H1 (cell line): Measurements from ENCODE around the gene NPY2R. TPM values are rescaled to one million over a fixed set of nuclear protein-coding genes. Genes with fewer than 3 reads are reported as not detected.

ENCODE experiments used
- CTCF ChIA-PET: fragments of 300-600 bp; sonication (Branson Sonifier 250); formaldehyde crosslinking; loops from one replicate; lab custom pipeline; 2021; ENCODE audit not compliant: partially characterized antibody; lab: Charles Lee
- POLR2A ChIA-PET: fragments of 300-600 bp; sonication (Branson Sonifier 250); formaldehyde crosslinking; loops from one replicate; lab custom pipeline; 2021; ENCODE audit warnings: inconsistent platforms; ENCODE audit not compliant: partially characterized antibody; lab: Charles Lee
- DNase-seq, 2 experiments: peaks; one replicate each; pipeline versions ENCODE4 v3.0.0 to v3.0.0-alpha.2; 2010 to 2022; ENCODE audit warnings: low spot score in 2 of 2, low read depth in 1 of 2, mixed read lengths in 1 of 2
- FAIRE-seq: peaks from 2 replicates; lab custom pipeline; 2011; peaks lifted over from hg19 to GRCh38; lab: Jason Lieb, UNC
- H2AFZ ChIP-seq: 2 replicates; pipeline ENCODE4 v1.8.1; 2012; ENCODE audit warnings: low read length, inconsistent platforms
- H2AK5ac ChIP-seq: 2 replicates; pipeline ENCODE4 v1.6.1; 2013; ENCODE audit warnings: low read depth, low read length
- H2BK120ac ChIP-seq: replicated peaks from 2 replicates; pipeline ENCODE3; 2013; ENCODE audit warnings: low read depth, low read length, inconsistent platforms
- H2BK12ac ChIP-seq: 2 replicates; pipeline ENCODE4 v1.6.1; 2013; ENCODE audit warnings: low read depth, low read length
- H2BK15ac ChIP-seq: 2 replicates; pipeline ENCODE4 v1.6.1; 2013; ENCODE audit warnings: low read length
- H2BK20ac ChIP-seq: 2 replicates; pipeline ENCODE4 v1.6.1; 2013; ENCODE audit warnings: low read length
- H2BK5ac ChIP-seq: 2 replicates; pipeline ENCODE4 v1.6.1; 2013; ENCODE audit warnings: low read depth, low read length
- H3K14ac ChIP-seq: 2 replicates; pipeline ENCODE4 v1.6.1; 2013; ENCODE audit warnings: inconsistent platforms; ENCODE audit not compliant: insufficient read length
- H3K18ac ChIP-seq: 2 replicates; pipeline ENCODE4 v1.6.1; 2013; ENCODE audit warnings: low read length; ENCODE audit errors: extremely low read depth
- H3K23ac ChIP-seq: 2 replicates; pipeline ENCODE4 v1.6.1; 2013; ENCODE audit warnings: inconsistent platforms; ENCODE audit not compliant: insufficient read length
- H3K23me2 ChIP-seq: 2 replicates; pipeline ENCODE4 v1.6.1; 2013; ENCODE audit warnings: low read depth, low read length
- H3K27ac ChIP-seq: 2 replicates; pipeline ENCODE4 v1.6.1; 2011; ENCODE audit warnings: low read depth, low read length, inconsistent platforms
- H3K27me3 ChIP-seq, 4 experiments: replicated peaks in 1 of 4; 1 replicate in 1 of 4; 2 replicates in 3 of 4; pipeline versions ENCODE4 v1.6.1 to v1.8.1; 2011 to 2013; ENCODE audit warnings: low read length in 3 of 4, mild to moderate bottlenecking in 3 of 4, inconsistent platforms in 2 of 4, mixed read lengths in 2 of 4, moderate library complexity in 1 of 4; ENCODE audit not compliant: control insufficient read depth in 3 of 4, insufficient read depth in 3 of 4; ENCODE audit errors: extremely low read depth in 1 of 4
- H3K36me3 ChIP-seq, 4 experiments: 2 replicates each; pipeline versions ENCODE4 v1.6.1 to v1.8.1; 2011 to 2013; ENCODE audit warnings: mild to moderate bottlenecking in 4 of 4, low read length in 3 of 4, moderate library complexity in 2 of 4, control low read depth in 1 of 4, inconsistent platforms in 1 of 4; ENCODE audit not compliant: insufficient read depth in 4 of 4, control insufficient read depth in 2 of 4
- H3K4ac ChIP-seq: replicated peaks from 2 replicates; pipeline ENCODE3; 2013; ENCODE audit warnings: low read length, low read depth, mixed read lengths, inconsistent platforms; ENCODE audit not compliant: insufficient read length
- H3K4me1 ChIP-seq, 4 experiments: replicated peaks in 1 of 4; 1 replicate in 1 of 4; 2 replicates in 3 of 4; pipeline versions ENCODE4 v1.6.1 to v1.8.1; 2011 to 2013; ENCODE audit warnings: low read length in 3 of 4, inconsistent platforms in 2 of 4, mixed read lengths in 1 of 4; ENCODE audit not compliant: insufficient read depth in 4 of 4, control insufficient read depth in 3 of 4
- H3K4me2 ChIP-seq, 2 experiments: 2 replicates each; pipeline versions ENCODE4 v1.6.1 to v1.8.1; 2011 to 2013; ENCODE audit warnings: low read depth in 2 of 2, low read length in 2 of 2, control low read depth in 1 of 2, inconsistent platforms in 1 of 2, mild to moderate bottlenecking in 1 of 2; ENCODE audit not compliant: insufficient read depth in 1 of 2
- H3K4me3 ChIP-seq, 4 experiments: fragments of 200-600, 300-600 bp in 1 of 4; sonication (generic), shearing (Covaris generic), sonication (Bioruptor Twin) in 1 of 4; 2 replicates each; pipeline versions ENCODE4 v1.5.1 to v1.8.1; 2011 to 2016; ENCODE audit warnings: low read length in 4 of 4, low read depth in 3 of 4, control low read depth in 2 of 4, inconsistent platforms in 2 of 4, mild to moderate bottlenecking in 2 of 4, mixed read lengths in 1 of 4, moderate library complexity in 1 of 4; ENCODE audit not compliant: insufficient read depth in 2 of 4; ENCODE audit errors: extremely low read depth in 1 of 4
- H3K56ac ChIP-seq: replicated peaks from 2 replicates; pipeline ENCODE3; 2013; ENCODE audit warnings: low read depth, mild to moderate bottlenecking, mixed read lengths, low read length, inconsistent platforms; ENCODE audit not compliant: insufficient read length
- H3K79me1 ChIP-seq: 2 replicates; pipeline ENCODE4 v1.6.1; 2013; ENCODE audit warnings: low read depth, low read length, control low read depth
- H3K79me2 ChIP-seq, 2 experiments: 2 replicates each; pipeline versions ENCODE4 v1.6.1 to v1.8.1; 2012 to 2013; ENCODE audit warnings: low read length in 2 of 2, mild to moderate bottlenecking in 2 of 2, inconsistent platforms in 1 of 2; ENCODE audit not compliant: insufficient read depth in 2 of 2, control insufficient read depth in 1 of 2
- H3K9ac ChIP-seq, 4 experiments: replicated peaks in 1 of 4; 1 replicate in 1 of 4; 2 replicates in 3 of 4; pipeline versions ENCODE4 v1.6.1 to v1.8.1; 2011 to 2013; ENCODE audit warnings: low read depth in 3 of 4, low read length in 3 of 4, control low read depth in 2 of 4, mild to moderate bottlenecking in 2 of 4, moderate library complexity in 2 of 4, inconsistent platforms in 1 of 4; ENCODE audit errors: extremely low read depth in 1 of 4
- H3K9me3 ChIP-seq, 2 experiments: 2 replicates each; pipeline versions ENCODE4 v1.6.1 to v1.8.1; 2012 to 2013; ENCODE audit warnings: mild to moderate bottlenecking in 2 of 2, moderate library complexity in 2 of 2, control low read depth in 1 of 2, inconsistent platforms in 1 of 2, low read depth in 1 of 2, low read length in 1 of 2, mixed read lengths in 1 of 2; ENCODE audit not compliant: insufficient read depth in 2 of 2
- H4K20me1 ChIP-seq, 2 experiments: replicated peaks in 1 of 2; 2 replicates each; pipeline versions ENCODE3 to v1.8.1; 2011 to 2013; ENCODE audit warnings: inconsistent platforms in 2 of 2, low read length in 2 of 2, mild to moderate bottlenecking in 1 of 2; ENCODE audit not compliant: insufficient read depth in 2 of 2, control insufficient read depth in 1 of 2
- H4K5ac ChIP-seq: 2 replicates; pipeline ENCODE4 v1.6.1; 2013; ENCODE audit warnings: low read length, low read depth, mixed read lengths, inconsistent platforms; ENCODE audit not compliant: insufficient read length
- H4K8ac ChIP-seq: 2 replicates; pipeline ENCODE4 v1.8.0; 2013; ENCODE audit warnings: mild to moderate bottlenecking, moderate library complexity, low read length, inconsistent platforms; ENCODE audit not compliant: insufficient read depth; ENCODE audit errors: extremely low read depth
- H4K91ac ChIP-seq: replicated peaks from 2 replicates; pipeline ENCODE3; 2013; ENCODE audit warnings: low read length, mixed read lengths, inconsistent platforms; ENCODE audit not compliant: insufficient read length
- CBX8 ChIP-seq: fragments of 300-800, 300-1000 bp; sonication (generic); IDR thresholded peaks from 2 replicates; pipeline ENCODE4 v1.7.1; 2016; ENCODE audit warnings: low read depth, low read length, borderline replicate concordance
- POLR2AphosphoS5 ChIP-seq: IDR thresholded peaks from 2 replicates; pipeline ENCODE4 v1.6.1; 2011; ENCODE audit warnings: low read depth, low read length
- SP4 ChIP-seq: IDR thresholded peaks from 2 replicates; pipeline ENCODE4 v1.6.1; 2012; ENCODE audit warnings: low read length, inconsistent platforms
- TAF7 ChIP-seq: optimal IDR thresholded peaks from 2 replicates; pipeline ENCODE3; 2011; ENCODE audit warnings: low read depth, mild to moderate bottlenecking, inconsistent platforms, low read length, moderate library complexity, borderline replicate concordance
- TCF12 ChIP-seq: IDR thresholded peaks from 2 replicates; pipeline ENCODE4 v1.6.1; 2011; ENCODE audit warnings: low read depth, mild to moderate bottlenecking, low read length
- polyA plus RNA-seq, 7 experiments: library from polyadenylated mRNA; depleted of rRNA in 3 of 7; stranded (reverse) in 5 of 7; unstranded in 2 of 7; fragments of >200 nt in 5 of 7; fragments of 200-250 nt in 2 of 7; gene quantifications; 1 replicate in 5 of 7; 2 replicates in 1 of 7; 4 replicates in 1 of 7; pipeline versions ENCODE4 v1.2.1 to v1.2.3, GENCODE V29; 2011 to 2013; ENCODE audit warnings: missing spikeins in 2 of 7, mixed read lengths in 2 of 7
- total RNA-seq: library from RNA; stranded (reverse); fragmentation: NEBNext Ultra II Directional; extraction: Animal tissue kit (Norgen Biotek cat#: 25700); gene quantifications from 2 replicates; pipeline ENCODE4 v1.2.1, GENCODE V29; 2021

NPY2R gene
- total and polyA plus RNA-seq, 2 of the 8 experiments (the other 6 are each of a cell fraction or from before 2014, with no cell fraction given) = 0.09 to 0.41 TPM

GRCh38 chr4:155228713-155229112, 20.3 kb downstream of the NPY2R start:
- no peak overlapping the region for H2BK5ac ChIP-seq
- no peak overlapping the region for H3K56ac ChIP-seq
- H3K79me1 ChIP-seq = no peaks in the 10 kb centered on the region
- CTCF ChIA-PET = interaction anchor here (1.0 kb wide), 1 partner anchor 118 kb away, joined by 3 read pairs; no protein-coding TSS in a partner anchor
- no peak overlapping the region for H2BK120ac ChIP-seq
- FAIRE-seq (no peak), DNase-seq (no peak)
- no peak overlapping the region for H3K4ac ChIP-seq
- H3K79me2 ChIP-seq = no peaks in the 10 kb centered on the region
- TF ChIP-seq TCF12 (no peak), POLR2AphosphoS5 (no peak), CBX8 (no peak), SP4 (no peak), TAF7 (no peak)
- no peak overlapping the region for H2BK12ac ChIP-seq
- H4K8ac ChIP-seq = no peak overlapping the region
- H3K27me3 ChIP-seq = no peaks in the 10 kb centered on the region
- H3K4me2 ChIP-seq = no peak overlapping the region
- H3K4me1 ChIP-seq = no peaks in the 10 kb centered on the region
- H3K9ac ChIP-seq = no peak overlapping the region
- no peak overlapping the region for H2AFZ ChIP-seq
- no peaks in the 10 kb centered on the region for H4K20me1 ChIP-seq
- H3K4me3 ChIP-seq = no peak overlapping the region
- H3K9me3 ChIP-seq = no peaks in the 10 kb centered on the region
- H3K36me3 ChIP-seq = no peaks in the 10 kb centered on the region
- no peak overlapping the region for H4K91ac ChIP-seq
- no peaks in the 10 kb centered on the region for H3K23me2 ChIP-seq
- no peak overlapping the region for H2BK20ac ChIP-seq
- no peak overlapping the region for H2AK5ac ChIP-seq
- H3K14ac ChIP-seq = no peak overlapping the region
- H2BK15ac ChIP-seq = no peak overlapping the region
- POLR2A ChIA-PET = no interaction called here
- no peak overlapping the region for H3K18ac ChIP-seq
- no peak overlapping the region for H3K27ac ChIP-seq
- no peak overlapping the region for H3K23ac ChIP-seq
- H4K5ac ChIP-seq = no peak overlapping the region
